ENCODE data around the gene S100A11.

Gene S100A11

DNA sequence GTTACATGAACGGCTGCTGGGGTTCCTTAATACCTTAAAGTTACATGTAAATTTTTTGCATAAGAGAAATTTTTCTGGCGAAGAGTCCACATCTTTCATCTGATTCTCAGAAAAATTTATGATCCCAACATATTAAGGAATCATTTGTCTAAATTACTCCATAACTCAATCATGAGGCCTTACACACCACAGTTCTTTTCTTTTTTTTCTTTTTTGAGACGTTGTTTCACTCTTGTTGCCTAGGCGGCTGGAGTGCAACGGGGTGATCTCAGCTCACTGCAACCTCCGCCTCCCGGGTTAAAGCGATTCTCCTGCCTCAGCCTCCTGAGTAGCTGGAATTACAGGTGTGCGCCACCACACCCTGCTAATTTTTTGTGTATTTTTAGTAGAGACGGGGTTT, 2.1 kb upstream of the S100A11 start:
- no peak for DNase-seq

DNA sequence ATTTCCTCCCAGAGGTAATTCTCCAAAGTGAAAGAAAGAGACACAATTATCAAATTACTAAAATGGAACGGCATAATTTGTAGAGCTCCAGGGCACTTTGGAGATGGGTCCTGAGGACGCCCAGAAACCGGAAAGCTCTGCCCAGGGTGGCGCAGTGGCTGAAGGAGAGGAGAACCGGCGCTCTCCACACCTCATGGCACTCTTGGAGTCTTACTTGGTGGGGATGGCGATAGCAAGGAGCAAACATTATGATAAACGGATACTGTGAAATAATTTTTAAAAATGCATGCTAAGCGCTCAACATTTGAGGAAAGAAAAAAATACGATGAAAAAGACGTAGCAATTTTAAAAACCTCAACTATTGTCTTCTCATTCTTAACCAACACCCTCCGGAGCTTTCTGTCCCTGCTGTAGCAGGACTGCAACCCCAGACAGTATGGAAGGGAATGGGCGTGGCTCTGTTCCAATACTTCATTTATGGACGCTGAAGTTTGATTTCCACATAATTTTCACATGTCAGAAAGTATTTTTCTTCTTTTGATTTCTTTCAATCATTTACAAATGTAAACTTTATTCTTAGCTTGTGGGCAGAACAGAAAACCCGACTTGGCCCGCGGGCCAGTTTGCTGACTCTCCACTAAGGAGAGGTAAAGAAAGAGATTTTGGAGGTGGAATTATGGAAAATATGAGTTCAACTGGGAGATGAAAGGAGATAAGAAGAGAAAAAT, 1.1 kb downstream of the S100A11 start:
- DNase-seq, result peak; percentile 29

DNA sequence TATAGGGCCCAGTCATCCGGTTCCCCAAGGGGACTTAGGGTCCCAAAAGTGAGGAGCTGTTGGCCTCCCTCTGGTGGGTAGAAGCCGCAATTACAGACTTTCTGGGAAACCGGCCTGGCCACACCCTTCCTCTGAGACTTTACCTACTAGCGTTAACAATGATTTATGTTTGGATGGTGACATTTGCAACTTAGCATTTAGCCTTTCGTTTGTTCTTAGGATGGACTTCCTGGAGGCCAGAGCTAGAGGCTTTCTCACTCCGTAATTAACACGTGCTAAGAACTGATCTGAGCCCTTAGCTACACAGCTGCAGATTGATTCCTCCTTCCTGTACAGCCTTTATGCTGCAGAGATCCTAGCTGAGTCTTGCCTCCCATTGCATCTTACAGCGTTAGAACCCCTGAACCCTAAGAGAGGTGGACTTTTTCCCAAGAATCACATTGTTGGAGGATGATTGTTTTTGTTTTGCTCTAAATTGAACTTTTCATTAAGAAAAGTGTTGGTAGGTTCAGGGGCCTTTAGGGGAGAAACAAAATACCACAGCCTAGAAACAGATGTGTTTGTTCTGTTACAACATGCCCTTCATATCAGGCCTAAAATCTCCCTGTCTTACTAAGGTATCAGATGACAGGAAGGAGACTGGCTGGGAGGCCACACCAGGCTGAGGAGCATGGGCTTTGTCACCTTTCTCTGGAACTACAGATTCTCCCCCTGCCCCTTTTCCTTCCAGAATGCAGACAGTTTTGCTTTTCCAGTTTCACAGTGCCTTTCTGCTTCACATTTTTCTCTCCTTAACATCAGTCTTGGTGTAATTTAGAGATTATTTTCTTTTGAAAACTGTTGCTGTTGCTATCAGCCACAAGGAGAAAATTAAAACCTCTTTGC, 1.9 kb downstream of the S100A11 start:
- peak; percentile 32 for DNase-seq

DNA sequence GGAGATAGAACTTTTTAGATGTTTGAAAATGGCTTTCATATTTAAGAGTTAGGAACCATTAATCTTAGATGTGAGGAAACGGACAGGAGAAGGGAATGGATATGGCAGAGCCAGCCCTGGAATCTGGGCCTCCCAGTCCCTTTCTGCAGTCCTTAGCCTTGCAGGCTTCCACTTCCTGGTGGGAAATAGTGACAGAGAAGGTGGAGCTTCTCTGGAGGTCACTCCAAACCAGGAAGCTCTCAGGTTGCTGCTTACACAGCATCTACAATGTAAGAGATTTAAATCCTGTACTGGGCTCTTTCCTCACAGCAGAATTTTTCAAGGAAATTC, 2.5 kb downstream of the S100A11 start:
- DNase-seq, result no peak

GRCh38 chr1:152029929-152030211, 6.9 kb downstream of the S100A11 start:
- DNase-seq, result no peak

- DNase-seq, result no peak
Measured at GRCh38 chr1:152029144-152029928, 7.5 kb downstream of the S100A11 start.

GRCh38 chr1:152026895-152027294, 9.9 kb downstream of the S100A11 start:
- DNase-seq, result no peak

GRCh38 chr1:152024223-152024622, 12.6 kb downstream of the S100A11 start:
- DNase-seq, result no peak

DNA sequence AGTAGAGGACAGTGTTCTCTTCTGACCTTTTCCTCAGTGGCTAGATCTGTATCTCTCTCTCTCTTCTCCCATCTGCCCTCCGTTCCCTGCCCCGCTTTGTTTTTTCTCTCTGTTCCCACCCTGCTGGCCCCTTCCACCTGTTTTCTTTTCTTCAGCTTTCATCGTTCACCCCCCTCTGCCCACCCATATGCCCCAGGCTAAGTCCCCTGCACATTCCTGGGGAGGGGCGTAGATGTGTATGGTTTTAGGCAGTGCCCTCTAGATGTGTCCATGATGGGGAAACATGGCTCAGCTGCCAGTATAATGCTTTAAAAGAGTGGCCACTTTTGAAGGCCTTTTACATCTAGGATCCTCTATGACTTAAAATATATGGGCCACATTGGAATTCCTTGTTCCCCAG, 13.6 kb downstream of the S100A11 start:
- DNase-seq, result no peak

DNA sequence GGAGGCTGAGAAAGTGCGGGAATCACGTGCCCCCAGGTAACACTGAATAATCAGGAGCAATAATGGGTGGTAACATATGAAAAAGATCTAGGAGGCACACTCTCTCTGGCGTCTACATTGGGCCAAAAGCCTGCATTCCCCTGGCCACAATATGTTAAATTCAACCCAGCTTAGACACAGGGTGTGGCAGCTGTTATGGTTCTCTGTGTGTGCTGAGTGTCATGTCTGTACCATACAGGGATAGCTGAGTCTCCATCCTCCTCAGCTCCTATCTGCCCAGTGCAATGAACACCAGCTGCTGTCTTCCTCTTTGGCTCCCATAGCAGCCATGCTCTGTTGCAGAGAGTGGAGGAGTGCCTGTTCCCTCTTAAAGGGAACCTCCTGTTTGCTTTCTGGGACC, 14.3 kb downstream of the S100A11 start:
- DNase-seq, result no peak

DNA sequence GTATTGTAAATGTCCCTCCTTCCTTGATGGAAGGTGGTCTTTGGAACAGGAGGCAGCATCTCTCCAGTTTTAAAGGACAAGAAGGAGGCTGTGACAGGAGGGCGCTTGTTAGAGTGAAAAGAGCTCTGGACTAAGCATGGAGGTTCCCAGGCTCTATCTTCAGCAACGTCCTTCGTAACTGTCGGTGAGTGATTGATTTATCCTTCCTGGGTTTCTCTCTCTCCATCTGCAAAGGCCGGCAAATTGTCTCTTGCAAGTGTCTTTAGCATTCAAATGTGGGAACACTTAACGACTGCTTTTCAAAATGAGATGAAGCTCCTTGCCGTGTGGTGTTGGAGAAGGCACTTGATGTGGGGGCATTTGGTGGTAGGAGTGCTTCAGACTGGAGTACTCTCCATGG, 15.2 kb downstream of the S100A11 start:
- no peak for DNase-seq

DNA sequence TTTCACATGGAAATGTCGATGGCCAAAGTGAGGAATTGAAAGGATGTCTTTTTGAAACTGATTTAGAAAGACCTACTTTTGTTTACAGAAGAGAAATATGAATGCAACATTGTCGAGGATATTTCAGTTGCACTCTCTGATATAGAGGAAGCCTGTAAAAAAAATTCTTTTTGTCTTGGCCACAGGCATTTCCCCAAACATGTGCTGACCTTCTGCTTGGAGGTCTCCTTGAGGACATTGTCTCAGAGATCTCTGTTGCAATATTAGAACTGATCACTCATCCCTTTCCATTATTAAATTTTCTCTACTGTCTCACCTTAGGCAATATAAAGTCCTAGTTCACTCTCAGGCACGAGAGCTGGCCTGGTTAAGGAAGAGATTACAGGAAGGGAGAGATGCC, 16.0 kb downstream of the S100A11 start:
- no peak for DNase-seq

GRCh38 chr1:152018537-152018936, 18.3 kb downstream of the S100A11 start:
- no peak for DNase-seq

- no peak for DNase-seq
Measured at GRCh38 chr1:152015766-152016165, 21.0 kb downstream of the S100A11 start.

DNA sequence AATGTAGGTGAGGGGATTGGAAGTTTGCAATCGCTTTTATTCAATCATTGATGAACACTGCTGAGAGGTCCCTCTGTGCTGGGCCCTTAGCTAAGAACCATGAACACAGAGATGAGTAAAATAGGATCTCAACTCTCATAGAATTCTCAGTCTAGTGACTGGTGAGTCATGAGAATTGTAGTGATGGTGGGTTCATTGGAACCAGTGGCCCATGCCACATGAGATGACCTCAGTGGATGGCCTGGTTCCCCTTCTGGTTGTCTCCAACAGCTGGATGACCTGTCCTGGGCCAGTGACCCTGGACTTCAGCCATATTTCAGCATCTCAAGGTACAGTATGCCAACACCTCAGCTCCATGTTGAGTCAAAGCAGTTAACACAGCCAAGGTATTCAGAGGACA, 21.9 kb downstream of the S100A11 start:
- DNase-seq, result no peak

- DNase-seq, result no peak
Measured at GRCh38 chr1:152013664-152014237, 23.1 kb downstream of the S100A11 start.

DNA sequence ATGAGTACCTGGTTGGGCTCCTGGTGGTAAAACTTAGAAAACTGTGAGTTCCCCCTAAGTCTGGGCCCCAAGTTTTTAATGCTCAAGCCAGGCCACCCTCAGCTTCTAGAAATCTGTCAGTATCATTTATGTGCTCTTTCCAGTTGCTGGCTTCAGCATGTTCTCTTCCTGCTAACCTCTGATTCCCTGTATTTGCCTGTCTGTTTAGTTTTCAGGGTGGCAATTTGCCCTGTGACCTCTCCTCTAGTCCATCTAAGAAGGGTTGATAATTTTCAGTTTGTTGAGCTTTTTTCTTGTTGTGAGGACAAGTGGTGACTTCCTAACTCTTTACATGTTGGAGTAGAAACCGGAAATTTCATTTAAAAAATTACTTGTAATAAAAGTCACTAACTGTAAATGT, 27.1 kb downstream of the S100A11 start:
- no peak for DNase-seq

DNA sequence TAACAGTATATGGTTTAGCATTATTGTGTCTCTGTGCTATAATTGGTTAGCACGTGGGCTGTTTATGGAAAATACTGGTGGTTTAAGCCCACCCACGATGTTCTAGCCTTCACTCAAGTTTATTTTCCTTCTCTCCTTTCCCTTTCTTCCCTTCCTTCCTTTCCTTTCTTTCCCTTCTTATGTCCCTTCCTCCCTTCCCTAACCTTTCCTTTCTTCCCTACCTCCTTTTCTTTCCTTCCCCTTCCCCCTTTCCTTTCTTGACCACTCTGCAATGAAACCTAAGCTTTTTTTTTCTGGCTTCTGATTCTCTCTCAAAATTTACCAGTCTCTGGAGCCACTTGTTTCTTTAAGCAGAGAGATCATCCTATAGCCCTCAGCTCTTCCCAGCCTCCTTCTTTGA, 29.8 kb downstream of the S100A11 start:
- DNase-seq, result no peak

DNA sequence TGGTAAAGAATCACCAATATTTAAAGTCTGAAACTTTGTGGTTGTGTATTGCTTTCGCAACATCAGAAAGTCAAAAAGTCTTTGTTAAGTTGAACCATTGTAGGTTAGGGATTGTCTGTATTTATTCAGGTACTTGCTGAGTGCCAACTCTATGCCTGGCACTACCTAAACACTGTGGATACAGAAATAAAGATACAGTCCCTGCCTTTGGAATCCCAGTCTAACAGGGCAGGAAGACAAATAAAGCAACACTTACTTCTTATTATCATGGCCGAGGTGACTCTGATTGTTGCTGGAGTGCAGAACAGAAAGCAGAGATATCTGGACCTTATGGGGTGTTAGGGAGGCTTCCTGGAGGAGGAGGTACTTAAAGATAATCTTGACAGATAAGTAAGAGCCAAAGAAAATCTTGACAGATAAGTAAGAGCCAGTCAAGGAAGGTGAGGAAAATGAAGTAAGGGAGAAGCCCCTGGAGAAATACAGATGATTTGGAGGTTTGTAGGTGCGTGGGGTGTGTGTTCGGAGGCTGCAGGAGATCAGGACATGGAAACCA, 31.4 kb downstream of the S100A11 start:
- DNase-seq, result no peak

DNA sequence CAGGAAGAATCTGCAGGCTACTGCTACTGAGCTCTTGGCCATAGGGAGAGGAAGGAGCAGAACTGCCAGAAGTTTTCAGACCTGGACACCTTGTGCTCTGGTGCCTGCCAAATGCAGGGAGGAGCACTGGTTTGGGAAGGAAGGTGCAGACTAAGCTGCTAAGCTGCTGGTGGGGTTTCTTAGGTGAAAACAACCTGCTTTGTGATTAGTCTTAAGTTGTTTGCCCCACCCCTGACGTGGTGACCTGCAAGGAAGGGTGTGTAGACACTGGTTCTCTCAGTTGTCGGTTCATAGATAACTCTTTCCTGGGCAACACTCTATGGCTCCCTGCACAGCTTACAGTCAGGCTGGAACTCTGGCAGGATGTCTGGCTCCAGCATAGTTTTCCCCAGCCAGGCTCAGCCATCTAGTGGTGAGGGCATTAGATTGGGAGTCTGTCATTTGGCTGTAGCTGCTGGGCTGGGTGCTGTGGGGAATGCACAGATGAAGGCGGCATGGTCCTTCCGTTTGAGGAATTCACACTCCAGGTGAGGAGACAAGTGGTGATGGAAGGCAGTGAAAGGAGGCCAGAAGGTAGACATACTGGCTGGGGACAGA, 32.9 kb downstream of the S100A11 start:
- no peak for DNase-seq

GRCh38 chr1:152002960-152003359, 33.8 kb downstream of the S100A11 start:
- DNase-seq, result no peak

DNA sequence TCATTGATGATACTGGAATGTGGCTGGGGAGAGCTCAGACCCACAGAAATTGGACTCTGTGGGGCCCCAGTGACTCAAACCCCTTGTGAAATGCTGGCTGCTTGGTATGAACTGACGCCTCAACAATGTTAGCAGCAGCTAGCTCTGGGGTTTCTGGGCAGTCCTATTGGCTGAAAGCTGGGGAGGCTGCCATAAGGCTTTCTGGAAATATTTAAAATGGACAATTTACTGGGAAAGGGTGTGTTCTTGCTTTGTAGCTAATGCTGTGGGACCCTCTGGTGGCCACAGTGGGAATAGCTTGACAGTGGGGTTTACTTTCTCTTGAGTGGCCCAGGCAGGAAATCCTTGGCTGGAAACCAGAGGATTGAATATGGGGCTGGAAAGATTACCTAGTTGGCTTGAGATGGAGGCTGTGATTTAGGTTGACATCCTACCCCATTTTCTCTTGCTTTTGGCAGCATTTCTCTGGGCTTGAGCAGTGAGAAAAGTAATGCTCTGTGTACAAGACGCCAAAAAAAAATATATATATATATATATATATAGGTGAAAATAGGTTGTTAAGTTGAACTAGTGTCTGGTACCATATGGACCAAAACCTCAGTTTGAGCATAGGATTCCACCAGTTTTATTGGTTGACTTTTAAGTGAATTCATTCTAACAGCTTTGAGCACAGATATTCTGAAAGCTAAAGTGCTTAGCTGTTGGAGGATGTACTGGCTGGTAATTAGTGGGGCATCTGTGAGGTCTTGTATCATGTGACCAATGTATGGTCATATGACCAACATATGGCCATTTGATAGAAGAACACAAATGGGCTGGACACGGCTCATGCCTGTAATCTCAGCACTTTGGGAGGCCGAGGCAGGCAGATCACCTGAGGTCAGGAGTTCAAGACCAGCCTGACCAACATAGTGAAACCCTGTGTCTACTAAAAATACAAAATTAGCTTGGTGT, 34.9 kb downstream of the S100A11 start:
- DNase-seq, result no peak

Measured in 8988T (cell line).